ENCODE results near the gene GPBP1L1.
"Not testable (repeated sequence)": the region's sequence is repeated elsewhere in the genome, so short reads cannot be mapped to it uniquely, and the experiment has no call there.

GPBP1L1 gene

DNA sequence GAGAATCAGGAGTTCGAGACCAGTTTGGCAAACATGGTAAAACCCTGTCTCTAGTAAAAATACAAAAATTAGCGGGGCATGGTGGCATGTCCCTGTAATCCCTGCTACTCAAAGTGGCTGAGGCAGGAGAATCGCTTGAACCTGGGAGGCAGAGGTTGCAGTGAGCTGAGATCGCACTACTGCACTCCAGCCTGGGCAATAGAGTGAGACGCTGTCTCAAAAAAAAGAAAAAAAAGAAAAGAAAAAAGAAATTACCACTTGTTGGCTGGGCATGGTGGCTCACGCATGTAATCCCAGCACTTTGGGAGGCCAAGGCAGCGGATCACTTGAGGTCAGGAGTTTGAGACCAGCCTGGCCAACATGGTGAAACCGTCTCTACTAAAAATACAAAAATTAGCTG, 89.6 kb downstream of the GPBP1L1 start:
- DNase-seq (ENCODE audit: low read depth in 2 of 2, low spot score in 1 of 2): not testable (repeated sequence)

DNA sequence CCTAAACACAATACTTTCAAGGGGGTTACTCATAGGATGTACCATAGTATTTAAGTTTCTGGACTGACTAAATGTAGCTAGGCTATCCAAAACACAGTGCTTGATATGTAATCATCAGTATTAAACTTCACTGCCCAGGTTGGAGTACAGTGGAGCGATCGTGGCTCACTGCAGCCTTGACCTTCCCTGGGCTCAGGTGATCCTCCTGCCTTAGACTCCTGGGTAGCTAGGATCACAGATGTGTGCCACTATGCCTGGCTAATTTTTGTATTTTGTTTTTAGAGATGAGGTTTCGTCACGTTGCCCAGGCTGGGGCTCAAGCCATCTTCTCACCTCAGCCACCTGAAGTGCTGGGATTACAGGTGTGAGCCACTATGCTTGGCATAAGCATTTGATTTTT, 91.9 kb downstream of the GPBP1L1 start:
- no peak for DNase-seq (ENCODE audit: low read depth in 2 of 2, low spot score in 1 of 2)

DNA sequence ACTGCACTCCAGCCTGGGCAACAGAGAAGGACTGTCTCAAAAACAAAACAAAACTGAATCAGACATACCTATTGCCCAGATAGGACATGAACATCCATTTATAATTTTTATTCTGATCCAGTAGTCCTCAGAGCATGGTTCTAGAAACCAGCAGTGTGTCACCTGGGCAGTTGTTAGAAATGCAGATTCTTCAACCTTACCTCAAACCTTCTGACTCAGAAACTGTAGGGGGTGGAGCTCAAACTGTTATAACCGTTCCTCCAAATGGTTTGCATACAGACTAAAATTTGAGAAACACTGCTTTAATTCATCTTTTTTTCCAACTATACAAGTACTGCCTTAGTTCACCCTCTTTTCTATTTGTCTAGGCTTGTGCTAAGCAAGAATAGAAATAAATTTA, 96.5 kb downstream of the GPBP1L1 start:
- no peak for DNase-seq (ENCODE audit: low read depth in 2 of 2, low spot score in 1 of 2)

DNA sequence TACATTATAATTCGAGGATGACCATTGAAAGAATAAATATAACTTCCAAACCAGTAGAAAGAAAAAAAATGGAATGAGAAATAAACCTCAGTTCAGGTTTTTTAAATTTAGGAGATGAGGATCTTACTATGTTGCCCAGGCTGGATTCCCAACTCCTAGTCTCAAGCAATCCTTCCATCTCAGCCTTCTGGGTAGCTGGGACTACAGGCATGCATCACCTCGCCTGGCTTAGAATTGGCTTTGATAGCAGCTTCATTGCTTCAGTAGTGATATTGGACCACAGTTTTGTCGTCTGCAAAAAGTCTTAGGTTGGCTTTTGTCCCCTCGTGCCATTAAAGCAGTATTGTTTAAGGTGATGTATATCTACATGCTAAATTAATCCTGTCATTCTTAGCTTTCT, 99.6 kb downstream of the GPBP1L1 start:
- DNase-seq (ENCODE audit: low read depth in 2 of 2, low spot score in 1 of 2): no peak

DNA sequence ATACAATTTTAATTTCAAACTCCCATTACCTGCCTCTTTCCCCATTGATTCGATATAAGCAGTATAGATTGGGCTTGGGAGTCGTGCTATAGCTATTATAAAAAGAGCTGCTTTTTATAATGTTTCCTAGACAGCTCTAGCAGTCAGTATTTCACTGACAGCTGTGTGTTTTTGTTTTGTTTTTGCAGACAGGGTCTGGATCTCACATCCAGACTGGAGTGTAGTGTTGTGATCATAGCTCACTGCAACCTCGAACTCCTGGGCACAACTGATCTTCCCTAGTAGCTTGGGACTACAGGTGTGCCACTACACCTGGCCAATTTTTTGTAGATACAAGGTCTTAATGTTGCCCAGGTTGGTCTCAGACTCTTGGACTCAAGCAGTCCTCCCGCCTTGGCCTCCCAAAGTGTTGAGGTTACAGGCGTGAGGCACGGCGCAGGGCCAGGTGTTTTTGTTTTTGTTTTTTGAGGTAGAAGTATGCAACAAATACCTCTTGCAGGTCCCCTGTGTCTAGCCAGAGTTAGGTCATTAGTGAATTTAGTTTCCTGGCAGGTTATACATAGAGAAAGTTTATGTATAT, 100.7 kb downstream of the GPBP1L1 start:
- no peak for DNase-seq (ENCODE audit: low read depth in 2 of 2, low spot score in 1 of 2)

DNA sequence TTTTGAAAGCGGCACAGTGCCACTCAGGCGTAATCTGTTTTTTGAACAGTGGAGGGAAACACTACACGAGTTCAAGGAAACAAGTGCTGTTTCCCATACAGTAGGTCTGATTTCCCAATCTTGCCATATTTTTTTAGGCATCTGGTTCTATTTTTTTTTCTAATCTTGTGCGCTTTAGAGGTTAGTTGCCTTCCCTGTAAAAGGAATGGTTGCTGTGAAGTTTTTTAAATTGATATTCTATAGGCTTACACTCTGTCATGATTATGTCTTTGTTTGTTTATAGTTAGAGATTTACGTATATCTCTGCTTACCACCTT, 101.3 kb downstream of the GPBP1L1 start:
- no peak for DNase-seq (ENCODE audit: low read depth in 2 of 2, low spot score in 1 of 2)

DNA sequence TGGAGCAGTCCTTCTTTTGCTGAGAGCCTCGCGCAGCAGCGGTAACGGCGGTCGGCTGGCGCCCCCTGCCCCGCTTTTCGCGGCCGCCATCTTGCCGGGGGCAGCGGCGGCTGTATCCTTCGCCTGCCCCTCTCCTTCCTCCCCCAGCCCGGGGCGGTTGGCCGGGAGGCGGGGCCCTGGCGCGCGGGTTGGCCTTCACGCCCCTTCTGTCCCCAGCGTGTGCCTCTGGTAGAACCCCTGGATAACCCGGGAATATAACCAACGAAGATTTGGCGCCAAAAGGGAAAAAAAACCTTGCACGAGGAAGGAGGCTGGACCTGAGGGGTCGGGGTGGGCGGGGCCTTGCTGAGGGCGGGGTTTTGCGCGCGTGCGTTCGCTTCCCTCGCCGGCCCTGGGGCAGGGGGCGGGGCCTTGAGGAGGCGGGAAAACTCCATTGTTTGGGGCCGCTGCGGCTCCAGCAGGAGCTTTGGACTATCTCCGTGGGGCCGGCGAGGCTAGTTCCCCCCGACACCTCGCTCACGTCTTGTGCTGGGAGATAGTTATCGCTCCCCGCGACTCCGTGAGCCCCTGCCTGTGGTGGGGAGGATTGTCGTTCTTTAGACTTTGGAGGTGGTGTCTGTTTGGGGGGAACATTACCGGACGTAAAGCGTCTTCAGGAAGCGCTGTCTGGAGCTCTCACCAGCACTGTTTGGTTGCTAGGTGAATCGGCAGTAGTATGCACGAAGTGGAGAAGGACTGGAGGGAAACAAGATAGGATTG, 101.8 kb downstream of the GPBP1L1 start:
- DNase-seq (ENCODE audit: low read depth in 2 of 2, low spot score in 1 of 2): peak; percentile 60 to 77

DNA sequence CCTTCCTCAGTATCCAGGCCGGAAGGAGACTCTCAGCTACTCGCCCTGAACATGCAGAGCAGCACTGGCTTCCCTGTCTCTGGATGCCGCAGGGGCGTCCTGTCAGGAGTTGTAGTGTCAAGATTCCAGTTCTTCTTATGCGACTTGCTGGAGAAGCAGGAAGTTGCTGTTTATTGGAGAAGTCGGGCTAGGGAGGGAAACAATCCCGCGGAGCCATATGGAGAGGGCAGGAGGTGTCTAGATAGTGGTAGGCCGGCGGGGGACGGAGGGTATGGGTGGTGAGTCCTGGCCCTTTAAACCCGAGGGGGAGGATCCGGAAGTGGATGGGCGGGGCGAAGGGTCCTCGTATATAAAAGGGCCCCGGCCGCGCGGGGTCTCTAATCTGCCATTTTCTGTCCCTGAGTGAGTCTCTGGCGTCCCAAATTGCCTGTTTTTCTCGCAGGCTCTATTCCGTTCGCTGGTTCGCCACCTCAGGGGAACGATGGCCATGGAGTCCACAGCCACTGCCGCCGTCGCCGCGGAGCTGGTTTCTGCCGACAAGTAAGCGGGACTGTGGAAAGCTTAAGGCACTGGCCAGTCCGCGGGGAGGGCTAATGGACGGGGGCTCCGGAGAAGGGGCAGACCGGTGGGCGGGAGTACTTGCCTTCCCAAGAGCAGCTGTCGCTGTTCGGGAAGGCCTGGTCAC, 102.5 kb downstream of the GPBP1L1 start, which contains the start of gene NASP:
TSS of gene NASP (plus strand) at position 376 of the 685 bp plus-strand sequence. CDS start at position 482, 106 bp downstream.
- peak; percentile 88 to 89 for DNase-seq (ENCODE audit: low read depth in 2 of 2, low spot score in 1 of 2)

DNA sequence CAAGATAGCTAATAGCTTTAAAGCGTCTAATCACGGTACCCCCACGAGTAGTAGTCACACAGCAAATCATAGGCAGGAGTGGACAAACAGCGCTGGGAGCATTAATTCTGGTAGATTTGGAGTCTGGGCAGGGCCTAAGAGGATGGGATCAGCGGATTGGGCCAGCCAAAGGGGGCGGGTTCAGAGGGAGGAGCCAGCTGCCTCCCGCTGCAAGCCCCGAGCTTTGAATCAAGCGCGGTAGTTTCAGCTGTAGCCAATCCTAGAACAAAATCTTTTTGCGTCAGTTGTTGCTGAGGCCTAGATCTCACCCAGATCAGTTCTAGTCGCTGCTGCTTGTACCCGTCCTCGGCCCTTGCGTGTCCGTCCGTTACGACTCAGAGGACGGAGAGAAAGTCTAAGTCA, 103.1 kb downstream of the GPBP1L1 start:
- DNase-seq (ENCODE audit: low read depth in 2 of 2, low spot score in 1 of 2): peak; percentile 78 to 88

All from stimulated activated CD8-positive, alpha-beta memory T cell treated with anti-CD3 and anti-CD28 coated beads, Interleukin-4, amount 100 ng/mL, for 1 hour (primary cell).